HCT116 (cell line): ENCODE measurements around the gene KLK13.

Experiments used
- ATF3 ChIP-seq: IDR thresholded peaks from 2 replicates; pipeline ENCODE4 v1.6.1; 2012
- CEBPB ChIP-seq: IDR thresholded peaks from 2 replicates; pipeline ENCODE4 v1.6.1; 2012; ENCODE audit warnings: low read depth
- CTCF ChIP-seq, 3 experiments: fragments of 200-600 bp in 1 of 3; sonication (generic) in 1 of 3; IDR thresholded peaks in 2 of 3; conservative IDR thresholded peaks in 1 of 3; 2 replicates each; pipeline ENCODE4 v1.5.1; 2012 to 2017; ENCODE audit warnings: low read depth in 2 of 3, low read length in 2 of 3, antibody characterized with exemption in 1 of 3, borderline replicate concordance in 1 of 3, control low read depth in 1 of 3, mild to moderate bottlenecking in 1 of 3, mixed read lengths in 1 of 3, mixed run types in 1 of 3, moderate library complexity in 1 of 3; ENCODE audit not compliant: insufficient read depth in 1 of 3
- EZH2 ChIP-seq: fragments of 200-600 bp; sonication (generic); IDR thresholded peaks from 2 replicates; pipeline ENCODE4 v1.6.1; 2017; ENCODE audit warnings: antibody characterized with exemption, mixed run types
- EZH2phosphoT487 ChIP-seq: fragments of 200-600 bp; IDR thresholded peaks from 2 replicates; pipeline ENCODE4 v1.6.1; 2018; ENCODE audit warnings: antibody characterized with exemption, borderline replicate concordance
- MAX ChIP-seq: IDR thresholded peaks from 2 replicates; pipeline ENCODE4 v1.6.1; 2012
- POLR2A ChIP-seq: IDR thresholded peaks from 2 replicates; pipeline ENCODE4 v1.7.0; 2011; ENCODE audit warnings: borderline replicate concordance; ENCODE audit not compliant: insufficient read depth, insufficient read length; ENCODE audit errors: extremely low read depth
- POLR2AphosphoS5 ChIP-seq: IDR thresholded peaks from 2 replicates; pipeline ENCODE4 v1.6.1; 2011; ENCODE audit warnings: mild to moderate bottlenecking, low read depth, low read length, moderate library complexity
- REST ChIP-seq: IDR thresholded peaks from 2 replicates; pipeline ENCODE4 v1.6.1; 2012; ENCODE audit warnings: low read depth
- SIN3A ChIP-seq: IDR thresholded peaks from 2 replicates; pipeline ENCODE4 v1.6.1; 2012; ENCODE audit warnings: low read depth
- YY1 ChIP-seq: IDR thresholded peaks from 2 replicates; pipeline ENCODE4 v1.6.1; 2011; ENCODE audit warnings: low read length, low read depth, moderate library complexity, mild to moderate bottlenecking; ENCODE audit not compliant: insufficient replicate concordance; ENCODE audit errors: extremely low read depth

GRCh38 chr19:51036519-51036918, 28.4 kb downstream of the KLK13 start:
- TF ChIP-seq CTCF (IDR thresholded peaks at IDR 0.05 in 2 of 3, conservative IDR thresholded peaks at IDR 0.05 in 1 of 3; ENCODE audit: borderline replicate concordance in 1 of 3, insufficient read depth in 1 of 3, low read depth in 2 of 3, low read length in 2 of 3) (no peak), REST (no peak), POLR2AphosphoS5 (no peak), ATF3 (no peak), EZH2 (no peak), MAX (no peak), CEBPB (no peak), EZH2phosphoT487 (no peak), YY1 (no peak), SIN3A (no peak), POLR2A (no peak)
